HG03196 (cell line): ENCODE data around the gene DIAPH3.

Source experiments
- ATAC-seq: cut with Tn5 transposase; IDR thresholded peaks from one replicate; pipeline ENCODE4 v1.9.1; 2021; ENCODE audit not compliant: unreplicated experiment

DIAPH3 gene

GRCh38 chr13:60152904-60153303 lies 10.8 kb downstream of the DIAPH3 start:
- no peak for ATAC-seq

DNA sequence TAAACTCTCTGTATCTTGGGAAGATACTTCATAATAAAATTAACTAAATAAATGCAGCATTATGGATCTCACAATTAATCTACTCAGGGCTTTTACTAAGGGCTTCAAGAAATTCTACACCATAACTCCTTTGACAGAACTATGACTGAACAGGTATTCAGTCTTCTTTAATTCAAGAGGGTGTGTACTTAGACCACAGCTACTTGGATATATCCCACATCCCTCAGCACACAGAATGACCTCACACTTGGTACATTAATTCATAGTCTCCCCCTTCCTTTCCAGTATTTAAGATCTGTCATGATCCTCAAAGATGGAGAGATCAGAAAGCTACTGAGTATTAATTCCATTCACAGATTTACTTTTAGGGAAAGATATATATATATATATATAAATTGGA lies 11.6 kb downstream of the DIAPH3 start:
- ATAC-seq, result no peak

GRCh38 chr13:60150538-60150937 lies 13.2 kb downstream of the DIAPH3 start:
- no peak for ATAC-seq

DNA sequence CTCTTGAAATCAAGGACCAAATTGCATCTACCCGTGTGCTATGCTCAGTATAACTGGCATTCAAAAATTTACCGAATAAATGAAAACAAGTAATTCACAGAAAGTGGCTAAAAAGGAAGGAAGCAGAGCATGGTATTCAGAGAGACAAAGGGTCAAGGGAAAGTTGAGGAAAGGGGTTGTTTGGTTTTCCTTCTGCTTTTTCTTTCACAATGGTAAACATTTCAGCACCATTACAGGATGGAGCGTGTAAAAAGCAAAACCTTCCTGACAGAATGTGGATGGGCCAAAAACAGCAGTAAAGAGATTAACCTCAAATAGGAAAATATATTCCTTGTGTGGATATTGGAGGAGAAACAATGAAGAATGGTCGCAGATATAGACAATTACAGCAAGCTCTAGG lies 14.8 kb downstream of the DIAPH3 start:
- ATAC-seq, result no peak

GRCh38 chr13:60147361-60147760 lies 16.4 kb downstream of the DIAPH3 start:
- no peak for ATAC-seq

- no peak for ATAC-seq
These were observed 17.3 kb downstream of the DIAPH3 start for GRCh38 chr13:60146471-60146870.

GRCh38 chr13:60143775-60144174 lies 20.0 kb downstream of the DIAPH3 start:
- no peak for ATAC-seq

- ATAC-seq, result no peak
These were observed 24.5 kb downstream of the DIAPH3 start for GRCh38 chr13:60139272-60139671.

DNA sequence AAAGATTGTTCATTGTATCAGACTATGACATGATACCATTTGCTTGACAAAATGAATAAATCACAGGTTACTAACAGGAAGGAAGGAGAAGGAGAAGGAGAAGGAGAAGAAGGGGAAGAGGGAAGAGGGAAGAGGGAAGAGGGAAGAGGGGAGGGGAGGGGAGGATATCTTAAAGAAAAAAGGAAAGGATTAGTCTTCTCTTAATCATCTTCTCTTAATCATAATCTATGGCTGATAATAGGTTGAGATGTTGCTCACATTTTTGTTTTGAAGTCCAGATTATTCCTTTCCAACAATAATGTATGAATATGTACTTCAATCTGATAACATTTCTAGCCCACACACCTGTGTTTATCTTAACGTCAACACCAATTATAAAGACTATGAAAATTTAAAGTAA lies 25.1 kb downstream of the DIAPH3 start:
- ATAC-seq, result no peak

DNA sequence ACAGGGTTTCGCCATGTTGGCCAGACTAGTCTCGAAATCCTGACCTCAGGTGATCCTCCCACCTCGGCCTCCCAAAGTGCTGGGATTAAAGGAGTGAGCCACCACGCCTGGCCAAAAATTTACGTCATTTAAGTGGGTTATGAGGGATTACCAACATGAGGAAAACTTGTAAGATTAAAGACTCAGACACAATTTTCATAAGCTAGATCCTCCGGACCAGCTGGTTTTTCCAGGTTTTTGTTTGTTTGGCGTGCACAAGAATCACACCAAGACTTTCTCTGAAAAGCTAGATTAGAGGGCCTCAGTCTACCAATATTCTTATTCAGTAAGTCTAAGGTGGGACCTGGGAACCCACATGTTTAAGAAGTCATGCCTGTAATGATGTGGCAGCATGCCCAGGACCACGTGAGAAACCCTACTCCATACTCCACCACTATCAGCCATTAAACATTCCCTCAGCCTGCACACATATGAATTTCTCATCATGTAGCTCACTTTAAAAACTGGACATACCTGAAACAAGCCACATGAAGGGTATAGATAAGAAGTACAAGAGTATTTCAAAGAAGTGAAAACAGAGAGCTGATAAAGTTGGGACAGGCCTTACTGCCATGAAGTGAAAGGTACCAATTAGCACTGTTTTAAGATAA lies 25.7 kb downstream of the DIAPH3 start:
- ATAC-seq, result no peak

GRCh38 chr13:60135344-60135743 lies 28.4 kb downstream of the DIAPH3 start:
- no peak for ATAC-seq

- ATAC-seq, result no peak
These were observed 29.4 kb downstream of the DIAPH3 start for GRCh38 chr13:60134376-60134775.

DNA sequence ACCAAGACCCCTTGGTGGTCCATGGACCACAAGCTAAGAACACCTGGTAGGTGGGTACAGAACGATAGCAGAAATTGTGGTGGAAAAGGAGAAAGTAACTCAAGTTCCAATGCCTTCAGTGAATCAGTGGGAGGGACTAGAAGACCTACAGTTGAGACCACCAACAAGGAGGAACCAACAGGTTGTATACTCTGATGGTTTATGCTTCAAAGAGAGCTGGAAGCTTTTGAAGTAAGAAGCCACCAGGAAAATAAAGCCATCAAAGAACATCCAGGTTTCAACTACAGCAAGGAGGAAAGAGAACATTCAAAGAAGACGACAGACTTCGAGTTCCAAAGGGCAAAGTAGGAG lies 42.4 kb downstream of the DIAPH3 start:
- no peak for ATAC-seq

DNA sequence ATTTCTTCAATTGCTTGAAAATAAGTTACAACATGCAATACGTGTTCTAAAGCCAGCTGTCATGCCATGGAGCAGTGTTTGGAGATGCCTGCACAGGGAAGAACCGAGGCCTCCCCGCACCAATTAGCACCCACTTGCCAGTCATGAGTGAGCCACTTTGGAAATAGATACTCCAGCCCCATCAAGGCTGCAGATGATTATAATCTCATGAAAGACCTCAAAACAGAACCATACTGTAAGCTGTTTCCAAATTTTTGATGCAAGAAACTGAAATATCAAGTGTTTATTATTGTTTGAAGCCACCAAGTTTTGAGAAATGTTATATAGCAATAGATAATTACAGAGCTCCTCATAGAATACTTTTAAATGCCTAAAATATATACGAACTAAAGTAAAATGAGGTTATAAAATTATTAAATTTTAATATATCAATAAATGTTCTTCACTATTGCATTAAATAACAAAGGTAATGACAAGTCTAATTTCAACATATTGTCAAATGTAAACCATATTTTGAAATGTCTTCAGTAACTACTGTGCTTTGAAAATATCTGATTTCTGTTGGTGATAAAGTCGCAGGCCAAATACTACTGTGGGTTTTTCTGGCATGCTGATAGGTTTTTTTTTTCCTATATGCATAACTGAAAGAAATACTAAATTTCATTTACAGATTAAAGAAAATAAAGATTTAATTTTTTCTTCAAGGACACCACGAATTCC lies 43.0 kb downstream of the DIAPH3 start:
- ATAC-seq, result no peak

GRCh38 chr13:60118696-60119400 lies 44.9 kb downstream of the DIAPH3 start:
- no peak for ATAC-seq

DNA sequence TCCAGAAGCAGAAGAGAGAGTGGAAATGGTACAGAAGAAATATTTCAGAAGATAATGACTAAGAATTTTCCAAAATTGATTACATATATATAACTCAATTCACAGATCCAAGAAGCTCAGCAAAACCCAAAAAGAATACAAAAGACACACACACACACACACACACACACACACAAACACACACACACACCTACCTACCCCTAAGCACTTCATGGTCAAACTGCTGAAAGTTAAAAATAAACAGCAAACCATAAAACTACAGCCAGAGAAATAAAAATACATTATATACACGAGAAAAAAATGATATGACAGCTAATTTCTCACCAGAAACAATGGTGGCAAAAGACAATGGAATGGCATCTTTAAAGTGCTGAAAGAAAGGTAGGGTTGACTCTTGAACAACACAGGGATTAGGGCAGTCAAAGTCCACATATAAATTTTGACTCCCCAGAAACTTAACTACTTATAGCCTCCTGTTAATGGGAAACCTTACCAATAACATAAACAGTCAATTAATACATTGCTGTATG lies 49.2 kb downstream of the DIAPH3 start:
- no peak for ATAC-seq

DNA sequence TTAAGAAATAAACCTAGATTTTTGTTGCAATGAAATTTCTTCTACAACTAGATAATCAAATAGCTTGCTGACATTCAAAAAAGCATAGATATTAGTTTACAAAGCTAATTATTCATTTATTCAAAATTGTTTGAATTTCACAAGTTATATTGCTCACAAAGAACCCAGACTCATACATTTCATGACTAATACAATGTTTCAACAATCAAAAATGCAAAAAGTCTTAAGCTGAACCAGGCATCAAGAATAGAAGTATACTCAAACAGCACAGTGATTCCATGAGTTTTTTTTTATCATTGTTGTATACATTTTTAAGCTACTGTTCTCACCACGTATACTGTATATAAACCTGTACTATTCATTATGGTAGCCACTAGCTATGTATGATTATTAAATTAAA lies 51.0 kb downstream of the DIAPH3 start:
- no peak for ATAC-seq

GRCh38 chr13:60111691-60112090 lies 52.0 kb downstream of the DIAPH3 start:
- ATAC-seq, result no peak

GRCh38 chr13:60109285-60109684 lies 54.4 kb downstream of the DIAPH3 start:
- no peak for ATAC-seq

- no peak for ATAC-seq
These were observed 55.1 kb downstream of the DIAPH3 start for GRCh38 chr13:60108589-60108988.

- no peak for ATAC-seq
These were observed 63.9 kb downstream of the DIAPH3 start for GRCh38 chr13:60099631-60100420.
